ENCODE results near the gene GALR2. TPM values are rescaled to one million over a fixed set of nuclear protein-coding genes. Genes with fewer than 3 reads are reported as not detected.
"Not testable (repeated sequence)": the region's sequence is repeated elsewhere in the genome, so short reads cannot be mapped to it uniquely, and the experiment has no call there.

GALR2 gene
- total RNA-seq, 1 donor from 2014 or later, result 0.36 TPM

DNA sequence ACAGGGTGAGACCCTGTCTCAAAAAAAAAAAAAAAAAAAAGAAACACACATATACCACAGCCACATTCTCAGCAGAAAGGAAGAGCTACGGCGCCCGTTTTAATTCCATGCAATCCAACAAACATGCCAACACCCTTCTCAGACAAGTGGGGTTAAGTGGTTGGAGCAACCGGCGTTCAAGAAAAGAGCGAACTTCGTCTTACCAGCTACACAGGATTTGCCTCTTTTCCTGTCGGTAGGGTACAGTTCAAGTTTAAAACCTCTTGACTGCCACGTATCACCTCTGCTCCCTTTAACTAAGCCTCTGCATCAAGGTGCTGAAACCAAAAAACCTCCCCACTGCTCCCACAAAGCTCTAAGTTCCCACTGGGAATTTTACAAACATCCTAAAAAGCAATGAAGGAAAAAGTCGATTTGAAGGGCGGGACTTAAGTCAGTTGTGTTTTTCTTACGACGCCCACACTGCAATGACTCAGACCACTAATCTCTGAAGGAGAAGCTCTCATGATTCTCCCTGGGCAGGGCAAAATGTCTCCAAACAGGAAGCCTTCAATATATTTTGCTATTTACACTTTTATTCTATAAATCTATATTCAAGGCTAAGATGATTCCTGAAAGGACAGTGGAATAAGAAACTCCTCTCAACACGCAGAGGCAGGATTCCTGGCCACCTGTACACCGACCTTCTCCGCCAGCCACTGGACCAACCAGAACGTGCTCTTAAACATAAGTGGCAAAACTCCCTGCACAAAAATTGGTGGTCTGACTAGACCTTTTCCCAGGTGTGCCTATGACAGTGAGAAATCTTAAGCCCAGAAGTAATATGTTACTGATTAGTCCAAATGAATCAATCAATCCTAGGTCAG lies 21.1 kb upstream of the GALR2 start:
- H3K27ac Mint-ChIP-seq (ENCODE audit: unreplicated experiment), result peak overlapping the region; percentile 80
- H3K4me3 Mint-ChIP-seq (ENCODE audit: unreplicated experiment), result peak overlapping the region; percentile 66
- H3K36me3 ChIP-seq (ENCODE audit: insufficient read depth, low read length), result peaks cover 23% of the 10 kb centered on the region
- no peak for FAIRE-seq
- peak overlapping the region; percentile 59 for H3K27ac ChIP-seq (ENCODE audit: low read depth, low read length)
- peak; percentile 82 for DNase-seq (ENCODE audit: low read depth)
- H3K4me2 ChIP-seq (ENCODE audit: low read length), result peak overlapping the region; percentile 54
- TF ChIP-seq EZH2 (IDR thresholded peaks at IDR 0.05; ENCODE audit: insufficient read depth, low read length), result no peak
- TF ChIP-seq, protein P1, sequence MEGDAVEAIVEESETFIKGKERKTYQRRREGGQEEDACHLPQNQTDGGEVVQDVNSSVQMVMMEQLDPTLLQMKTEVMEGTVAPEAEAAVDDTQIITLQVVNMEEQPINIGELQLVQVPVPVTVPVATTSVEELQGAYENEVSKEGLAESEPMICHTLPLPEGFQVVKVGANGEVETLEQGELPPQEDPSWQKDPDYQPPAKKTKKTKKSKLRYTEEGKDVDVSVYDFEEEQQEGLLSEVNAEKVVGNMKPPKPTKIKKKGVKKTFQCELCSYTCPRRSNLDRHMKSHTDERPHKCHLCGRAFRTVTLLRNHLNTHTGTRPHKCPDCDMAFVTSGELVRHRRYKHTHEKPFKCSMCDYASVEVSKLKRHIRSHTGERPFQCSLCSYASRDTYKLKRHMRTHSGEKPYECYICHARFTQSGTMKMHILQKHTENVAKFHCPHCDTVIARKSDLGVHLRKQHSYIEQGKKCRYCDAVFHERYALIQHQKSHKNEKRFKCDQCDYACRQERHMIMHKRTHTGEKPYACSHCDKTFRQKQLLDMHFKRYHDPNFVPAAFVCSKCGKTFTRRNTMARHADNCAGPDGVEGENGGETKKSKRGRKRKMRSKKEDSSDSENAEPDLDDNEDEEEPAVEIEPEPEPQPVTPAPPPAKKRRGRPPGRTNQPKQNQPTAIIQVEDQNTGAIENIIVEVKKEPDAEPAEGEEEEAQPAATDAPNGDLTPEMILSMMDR (IDR thresholded peaks at IDR 0.05; ENCODE audit: insufficient read depth, low read depth, low read length), result no peak
- peaks cover 29% of the 10 kb centered on the region for H3K4me1 Mint-ChIP-seq (ENCODE audit: low read depth, unreplicated experiment)
- H3K79me2 ChIP-seq (ENCODE audit: insufficient read depth, low read length), result peaks cover 19% of the 10 kb centered on the region
- no peaks in the 10 kb centered on the region for H3K9me3 Mint-ChIP-seq (ENCODE audit: unreplicated experiment)
- no peaks in the 10 kb centered on the region for H3K27me3 Mint-ChIP-seq (ENCODE audit: low read depth, unreplicated experiment)
- H3K4me3 ChIP-seq (ENCODE audit: insufficient read depth, low read depth, low read length), result no peak overlapping the region
- peaks cover 30% of the 10 kb centered on the region for H3K4me1 ChIP-seq (ENCODE audit: insufficient read depth, low read length)
- peaks cover 24% of the 10 kb centered on the region for H3K36me3 Mint-ChIP-seq (ENCODE audit: low read depth, unreplicated experiment)
- H3K9ac ChIP-seq (ENCODE audit: low read length), result no peak overlapping the region
- H4K20me1 ChIP-seq (ENCODE audit: insufficient read depth, low read length), result peaks cover 49% of the 10 kb centered on the region
- no peak overlapping the region for H2AFZ ChIP-seq (ENCODE audit: low read depth, low read length)
- H3K27me3 ChIP-seq (ENCODE audit: insufficient read depth, low read length), result no peaks in the 10 kb centered on the region
- no peaks in the 10 kb centered on the region for H3K9me3 ChIP-seq (ENCODE audit: insufficient read depth, low read depth, low read length)

DNA sequence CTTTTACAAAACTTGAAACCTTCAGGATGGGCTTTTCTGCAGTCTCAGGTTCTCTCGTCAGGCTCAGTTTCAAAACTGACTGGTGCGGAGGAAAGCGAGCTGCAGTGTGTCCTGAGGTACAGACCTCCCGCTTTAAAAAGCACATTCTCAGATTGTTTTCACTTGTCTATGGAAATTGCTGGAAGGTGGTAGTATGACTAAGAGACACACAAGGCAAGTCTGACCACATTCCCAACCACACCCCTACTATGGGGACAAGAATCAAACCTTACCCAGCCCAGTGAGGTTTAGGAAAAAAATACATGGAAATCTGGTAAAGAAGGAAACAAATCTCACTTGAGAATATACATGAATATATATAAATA lies 20.5 kb upstream of the GALR2 start:
- FAIRE-seq (no peak), DNase-seq (ENCODE audit: low read depth) (peak; percentile 71)
- peaks cover 24% of the 10 kb centered on the region for H3K4me1 ChIP-seq (ENCODE audit: insufficient read depth, low read length)
- H4K20me1 ChIP-seq (ENCODE audit: insufficient read depth, low read length), result peaks cover 43% of the 10 kb centered on the region
- H3K4me3 Mint-ChIP-seq (ENCODE audit: unreplicated experiment), result peak overlapping the region; percentile 66
- no peak overlapping the region for H2AFZ ChIP-seq (ENCODE audit: low read depth, low read length)
- H3K9me3 Mint-ChIP-seq (ENCODE audit: unreplicated experiment), result no peaks in the 10 kb centered on the region
- H3K9ac ChIP-seq (ENCODE audit: low read length), result no peak overlapping the region
- H3K4me2 ChIP-seq (ENCODE audit: low read length), result peak overlapping the region; percentile 54
- peak overlapping the region; percentile 59 for H3K27ac ChIP-seq (ENCODE audit: low read depth, low read length)
- no peaks in the 10 kb centered on the region for H3K9me3 ChIP-seq (ENCODE audit: insufficient read depth, low read depth, low read length)
- H3K79me2 ChIP-seq (ENCODE audit: insufficient read depth, low read length), result peaks cover 19% of the 10 kb centered on the region
- no peaks in the 10 kb centered on the region for H3K27me3 ChIP-seq (ENCODE audit: insufficient read depth, low read length)
- no peak overlapping the region for H3K4me3 ChIP-seq (ENCODE audit: insufficient read depth, low read depth, low read length)
- no peak for TF ChIP-seq EZH2 (IDR thresholded peaks at IDR 0.05; ENCODE audit: insufficient read depth, low read length)
- TF ChIP-seq, protein P1 (IDR thresholded peaks at IDR 0.05; ENCODE audit: insufficient read depth, low read depth, low read length), result no peak
- H3K27ac Mint-ChIP-seq (ENCODE audit: unreplicated experiment), result peak overlapping the region; percentile 80
- H3K36me3 ChIP-seq (ENCODE audit: insufficient read depth, low read length), result peaks cover 29% of the 10 kb centered on the region
- H3K4me1 Mint-ChIP-seq (ENCODE audit: low read depth, unreplicated experiment), result peaks cover 24% of the 10 kb centered on the region
- peaks cover 29% of the 10 kb centered on the region for H3K36me3 Mint-ChIP-seq (ENCODE audit: low read depth, unreplicated experiment)
- H3K27me3 Mint-ChIP-seq (ENCODE audit: low read depth, unreplicated experiment), result no peaks in the 10 kb centered on the region

DNA sequence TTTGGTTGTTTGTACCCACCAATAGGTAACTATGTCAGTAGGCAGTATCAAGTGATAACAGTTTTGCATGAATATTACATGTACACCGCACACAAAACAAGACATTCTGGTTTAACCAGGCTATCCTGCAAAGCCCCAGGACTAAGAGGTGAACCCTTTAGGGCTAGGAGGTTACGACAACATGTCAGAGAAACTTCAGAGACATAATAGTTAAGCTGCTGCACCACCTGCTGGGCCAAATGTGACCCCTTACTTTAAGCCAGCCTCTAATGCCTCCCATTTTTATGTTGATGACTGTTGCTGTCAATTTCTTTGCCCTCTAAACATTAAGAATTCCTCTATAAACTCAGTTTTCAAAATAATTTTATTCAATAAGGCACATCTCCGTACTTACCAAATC lies 17.7 kb upstream of the GALR2 start:
- Mint-ChIP-seq H3K4me1 (ENCODE audit: low read depth, unreplicated experiment) (peaks cover 11% of the 10 kb centered on the region), H3K9me3 (ENCODE audit: unreplicated experiment) (no peaks in the 10 kb centered on the region), H3K27me3 (ENCODE audit: low read depth, unreplicated experiment) (no peaks in the 10 kb centered on the region), H3K4me3 (ENCODE audit: unreplicated experiment) (no peak overlapping the region), H3K27ac (ENCODE audit: unreplicated experiment) (no peak overlapping the region), H3K36me3 (ENCODE audit: low read depth, unreplicated experiment) (peaks cover 30% of the 10 kb centered on the region)
- TF ChIP-seq EZH2 (IDR thresholded peaks at IDR 0.05; ENCODE audit: insufficient read depth, low read length), result no peak
- TF ChIP-seq, protein P1 (IDR thresholded peaks at IDR 0.05; ENCODE audit: insufficient read depth, low read depth, low read length), result no peak
- H3K27me3 ChIP-seq (ENCODE audit: insufficient read depth, low read length), result no peaks in the 10 kb centered on the region
- H3K36me3 ChIP-seq (ENCODE audit: insufficient read depth, low read length), result peaks cover 41% of the 10 kb centered on the region
- peaks cover 31% of the 10 kb centered on the region for H4K20me1 ChIP-seq (ENCODE audit: insufficient read depth, low read length)
- FAIRE-seq (no peak), DNase-seq (ENCODE audit: low read depth) (no peak)
- no peak overlapping the region for H3K9ac ChIP-seq (ENCODE audit: low read length)
- H2AFZ ChIP-seq (ENCODE audit: low read depth, low read length), result no peak overlapping the region
- H3K4me3 ChIP-seq (ENCODE audit: insufficient read depth, low read depth, low read length), result no peak overlapping the region
- H3K4me2 ChIP-seq (ENCODE audit: low read length), result no peak overlapping the region
- H3K27ac ChIP-seq (ENCODE audit: low read depth, low read length), result no peak overlapping the region
- H3K79me2 ChIP-seq (ENCODE audit: insufficient read depth, low read length), result peaks cover 12% of the 10 kb centered on the region
- peaks cover 13% of the 10 kb centered on the region for H3K4me1 ChIP-seq (ENCODE audit: insufficient read depth, low read length)
- no peaks in the 10 kb centered on the region for H3K9me3 ChIP-seq (ENCODE audit: insufficient read depth, low read depth, low read length)

DNA sequence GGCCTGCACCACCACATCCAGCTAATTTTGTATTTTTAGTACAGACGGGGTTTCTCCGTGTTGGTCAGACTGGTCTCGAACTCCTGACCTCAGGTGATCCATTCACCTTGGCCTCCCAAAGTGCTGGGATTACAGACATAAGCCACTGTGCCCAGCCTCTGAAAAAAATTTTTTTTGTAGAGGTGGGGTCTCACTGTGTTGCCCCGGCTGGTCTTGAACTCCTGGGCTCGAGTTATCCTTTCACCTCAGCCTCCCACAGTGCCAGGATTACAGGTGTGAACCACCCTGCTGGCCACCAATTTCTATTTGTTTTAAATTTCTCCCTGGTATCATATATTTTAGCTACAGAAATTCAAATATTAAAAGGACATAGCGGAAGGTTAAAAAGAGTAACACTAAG lies 16.3 kb upstream of the GALR2 start:
- not testable (repeated sequence) for H3K4me3 ChIP-seq (ENCODE audit: insufficient read depth, low read depth, low read length); H3K27ac Mint-ChIP-seq (ENCODE audit: unreplicated experiment); DNase-seq (ENCODE audit: low read depth); H3K9ac ChIP-seq (ENCODE audit: low read length); H3K9me3 ChIP-seq (ENCODE audit: insufficient read depth, low read depth, low read length); H3K4me2 ChIP-seq (ENCODE audit: low read length); H3K9me3 Mint-ChIP-seq (ENCODE audit: unreplicated experiment); H3K4me1 Mint-ChIP-seq (ENCODE audit: low read depth, unreplicated experiment); H3K27me3 ChIP-seq (ENCODE audit: insufficient read depth, low read length); FAIRE-seq; H3K4me3 Mint-ChIP-seq (ENCODE audit: unreplicated experiment); H3K79me2 ChIP-seq (ENCODE audit: insufficient read depth, low read length); H2AFZ ChIP-seq (ENCODE audit: low read depth, low read length); H3K27me3 Mint-ChIP-seq (ENCODE audit: low read depth, unreplicated experiment); H3K27ac ChIP-seq (ENCODE audit: low read depth, low read length)
- Histone ChIP-seq H3K36me3 (ENCODE audit: insufficient read depth, low read length) (peaks cover 45% of the 10 kb centered on the region), H3K4me1 (ENCODE audit: insufficient read depth, low read length) (peaks cover 12% of the 10 kb centered on the region), H4K20me1 (ENCODE audit: insufficient read depth, low read length) (peaks cover 26% of the 10 kb centered on the region)
- peaks cover 27% of the 10 kb centered on the region for H3K36me3 Mint-ChIP-seq (ENCODE audit: low read depth, unreplicated experiment)
